Measurements from ENCODE around the gene PPP4R2.

DNA sequence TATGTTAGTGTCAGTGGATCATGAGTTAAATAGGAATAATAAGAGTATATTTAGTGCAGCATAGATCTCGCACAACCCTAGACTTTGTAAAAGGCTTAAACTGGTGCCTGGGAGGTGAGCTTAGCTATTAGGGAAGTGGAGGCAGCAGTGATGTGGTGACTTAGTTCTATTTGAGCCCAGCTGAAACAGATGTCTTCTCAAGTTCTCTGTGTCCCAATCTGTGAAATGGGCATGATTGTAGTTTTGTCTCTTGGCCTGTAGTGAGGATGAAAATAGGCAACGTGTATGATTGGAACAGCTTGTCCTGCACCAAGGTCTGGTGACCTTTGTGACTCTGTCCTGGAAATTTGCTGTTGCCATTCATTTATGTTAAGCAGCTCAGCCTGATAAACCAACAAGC lies 99.6 kb downstream of the PPP4R2 start:
- no peak for TF ChIP-seq JUND (IDR thresholded peaks at IDR 0.05; ENCODE audit: low read length)
- TF ChIP-seq EZH2 (IDR thresholded peaks at IDR 0.05; ENCODE audit: low read depth, low read length, severe bottlenecking), result no peak
- TF ChIP-seq MAFK (IDR thresholded peaks at IDR 0.05; ENCODE audit: low read depth, low read length), result no peak

Measured in H1 (cell line).